Activated naive CD8-positive, alpha-beta T cell treated with anti-CD3 and anti-CD28 coated beads for 36 hours (primary cell): ENCODE results near the gene WDCP. TPM values are rescaled to one million over a fixed set of nuclear protein-coding genes. Genes with fewer than 3 reads are reported as not detected.

Experiments
- DNase-seq: peaks from one replicate; pipeline ENCODE4 v3.0.0; 2021
- H3K27ac Mint-ChIP-seq: one replicate; pipeline ENCODE4 v1.8.0; 2022; ENCODE audit warnings: mild to moderate bottlenecking, moderate library complexity, mixed read lengths
- H3K27me3 Mint-ChIP-seq: one replicate; pipeline ENCODE4 v1.8.0; 2022; ENCODE audit warnings: mild to moderate bottlenecking, mixed read lengths
- H3K36me3 Mint-ChIP-seq: one replicate; pipeline ENCODE4 v1.8.0; 2021; ENCODE audit warnings: mild to moderate bottlenecking, mixed read lengths
- H3K4me1 Mint-ChIP-seq: one replicate; pipeline ENCODE4 v1.8.0; 2021; ENCODE audit warnings: mixed read lengths
- H3K4me3 Mint-ChIP-seq: one replicate; pipeline ENCODE4 v1.8.0; 2022; ENCODE audit warnings: mild to moderate bottlenecking, moderate library complexity, mixed read lengths
- H3K9me3 Mint-ChIP-seq: one replicate; pipeline ENCODE4 v1.8.0; 2022; ENCODE audit warnings: mixed read lengths
- total RNA-seq, 2 experiments: library from RNA; stranded (reverse); gene quantifications; one replicate each; pipeline ENCODE4 v1.2.3, GENCODE V29; 2021

WDCP gene
- total RNA-seq, 2 experiments from 2014 or later, result 20.9 to 22.2 TPM

GRCh38 chr2:24076849-24077534, 29.8 kb upstream of the WDCP start:
- Mint-ChIP-seq H3K4me3 (peak overlapping the region; percentile 98), H3K4me1 (peaks cover 32% of the 10 kb centered on the region), H3K27ac (peak overlapping the region; percentile 96), H3K9me3 (no peaks in the 10 kb centered on the region), H3K27me3 (no peaks in the 10 kb centered on the region), H3K36me3 (peaks cover 19% of the 10 kb centered on the region)
- no peak for DNase-seq

GRCh38 chr2:24075915-24076848, 29.0 kb upstream of the WDCP start, which contains the start of gene SF3B6:
Gene SF3B6 (minus strand): TSS chr2:24076326. CDS start chr2:24076229, 97 bp downstream.
- Mint-ChIP-seq H3K27me3 (no peaks in the 10 kb centered on the region), H3K4me3 (peak within 1 kb of the TSS; percentile 98), H3K36me3 (peaks cover 15% of the 10 kb centered on the region), H3K9me3 (no peaks in the 10 kb centered on the region), H3K4me1 (peaks cover 39% of the 10 kb centered on the region), H3K27ac (peak within 1 kb of the TSS; percentile 96)
- DNase-seq, result peak; percentile 99

DNA sequence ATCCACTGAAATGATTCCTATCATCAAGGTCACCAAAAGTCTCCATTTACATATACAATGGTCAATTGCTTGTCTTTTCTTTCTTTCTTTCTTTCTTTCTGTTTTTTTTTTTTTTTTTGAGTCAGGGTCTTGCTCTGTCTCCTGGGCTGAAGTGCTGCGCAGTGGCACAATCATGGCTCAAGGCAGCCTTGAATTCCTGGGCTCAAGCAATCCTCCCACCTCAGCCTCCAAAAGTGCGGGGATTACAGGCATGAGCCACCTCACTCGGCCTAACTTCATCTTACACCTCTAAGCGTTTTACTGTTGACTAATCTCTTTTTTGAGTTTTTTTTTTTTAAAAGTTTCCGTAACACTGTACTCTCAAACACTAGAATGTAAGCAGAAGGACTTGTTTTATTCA, 28.1 kb upstream of the WDCP start:
- no peak for DNase-seq
- Mint-ChIP-seq H3K4me1 (peaks cover 39% of the 10 kb centered on the region), H3K27me3 (no peaks in the 10 kb centered on the region), H3K9me3 (no peaks in the 10 kb centered on the region), H3K27ac (peak overlapping the region; percentile 96), H3K4me3 (peak overlapping the region; percentile 98), H3K36me3 (peaks cover 15% of the 10 kb centered on the region)

DNA sequence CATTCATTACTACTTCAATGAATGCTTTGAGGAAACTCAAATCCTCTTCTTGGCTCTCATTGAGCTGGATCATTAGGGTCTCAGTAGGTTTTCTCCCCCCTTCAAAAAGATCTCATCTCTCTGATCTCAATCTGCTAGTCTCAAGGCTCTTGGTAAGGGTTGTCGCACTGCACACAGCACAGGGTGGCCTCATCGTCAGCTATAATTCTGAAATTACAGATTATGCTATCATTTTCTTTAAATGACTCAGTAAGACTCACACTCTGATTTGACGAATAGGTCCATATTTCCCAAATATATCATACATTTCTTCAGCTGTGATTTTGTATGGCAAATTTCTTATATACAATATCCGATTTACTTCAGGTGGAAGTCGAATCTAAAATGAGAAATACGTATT, 26.6 kb upstream of the WDCP start:
- Mint-ChIP-seq H3K4me3 (no peak overlapping the region), H3K9me3 (no peaks in the 10 kb centered on the region), H3K36me3 (peaks cover 18% of the 10 kb centered on the region), H3K27me3 (no peaks in the 10 kb centered on the region), H3K4me1 (peaks cover 39% of the 10 kb centered on the region), H3K27ac (no peak overlapping the region)
- no peak for DNase-seq

DNA sequence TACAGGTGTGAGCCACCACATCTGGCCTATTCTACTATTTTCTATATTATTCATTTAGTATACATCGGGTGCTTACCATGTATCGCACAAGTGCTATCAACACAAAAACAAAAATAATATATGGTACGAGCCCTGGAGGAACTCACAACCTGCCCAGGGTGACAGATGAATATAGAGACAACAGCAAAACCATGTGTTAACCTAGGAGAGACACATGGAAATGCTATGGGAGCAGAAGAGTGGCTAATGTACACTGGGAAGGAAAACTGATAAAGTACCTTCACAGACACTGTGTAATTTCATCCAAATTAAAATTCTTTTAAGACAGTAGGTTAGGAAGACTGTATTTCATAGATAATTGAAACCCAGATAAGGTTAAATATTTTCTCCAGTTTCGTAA, 25.1 kb upstream of the WDCP start:
- Mint-ChIP-seq H3K27ac (peak overlapping the region; percentile 54), H3K36me3 (peaks cover 24% of the 10 kb centered on the region), H3K9me3 (no peaks in the 10 kb centered on the region), H3K4me3 (no peak overlapping the region), H3K27me3 (no peaks in the 10 kb centered on the region), H3K4me1 (peaks cover 30% of the 10 kb centered on the region)
- no peak for DNase-seq

DNA sequence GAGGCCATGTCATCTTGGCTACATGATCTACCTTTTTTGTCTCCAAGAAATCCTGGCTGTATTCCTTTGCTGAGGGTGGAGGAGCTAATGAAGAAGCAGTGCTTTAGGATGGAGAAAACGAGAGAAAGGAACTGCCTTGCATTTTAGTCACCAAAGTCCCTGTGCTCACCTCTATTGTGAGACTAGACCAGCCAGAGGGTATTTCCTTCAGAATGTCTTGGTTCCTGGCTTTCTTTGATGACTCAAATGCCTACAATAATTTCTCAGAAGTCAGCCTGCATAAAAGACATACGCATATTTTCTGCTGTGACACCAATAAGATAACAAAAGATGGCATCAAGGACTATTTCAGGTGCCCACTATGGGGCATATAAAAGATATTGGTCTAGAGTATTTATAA, 18.1 kb upstream of the WDCP start:
- no peaks in the 10 kb centered on the region for H3K27me3 Mint-ChIP-seq
- no peak overlapping the region for H3K4me3 Mint-ChIP-seq
- no peak overlapping the region for H3K27ac Mint-ChIP-seq
- peaks cover 11% of the 10 kb centered on the region for H3K36me3 Mint-ChIP-seq
- DNase-seq, result no peak
- H3K9me3 Mint-ChIP-seq, result no peaks in the 10 kb centered on the region
- H3K4me1 Mint-ChIP-seq, result peaks cover 3% of the 10 kb centered on the region

DNA sequence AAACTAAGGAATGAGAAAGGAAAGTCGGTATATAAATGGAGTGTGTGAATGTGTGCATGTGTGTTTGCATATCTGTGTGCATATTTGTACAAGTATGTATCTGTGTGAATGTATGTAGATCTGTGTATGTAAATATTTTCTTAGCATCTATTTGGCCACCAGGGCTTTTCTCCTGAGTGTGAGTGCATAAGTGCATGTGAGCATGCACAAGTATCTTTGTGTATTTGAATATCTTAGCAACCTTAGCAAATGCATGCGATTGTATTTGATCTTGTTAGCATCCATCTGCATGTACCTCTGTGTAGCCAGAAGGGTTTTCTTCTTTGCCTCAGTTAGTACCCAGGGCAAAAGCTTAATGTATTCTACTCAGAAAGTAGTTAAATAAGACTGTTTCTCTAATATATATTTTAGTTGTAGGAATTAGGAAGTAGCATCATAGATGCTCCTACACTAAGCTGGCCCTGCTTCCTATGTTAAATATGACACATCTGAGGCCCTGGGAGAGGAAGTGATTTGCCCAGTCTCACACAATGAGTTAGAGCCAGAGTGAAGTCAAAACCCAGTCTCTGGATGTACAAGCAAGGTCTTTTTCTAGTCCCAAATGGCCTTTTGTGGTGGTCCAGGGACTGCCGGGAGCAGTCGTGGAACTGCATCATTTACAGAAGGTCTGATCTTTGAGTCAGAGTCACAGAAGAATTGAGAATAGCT, 11.5 kb upstream of the WDCP start:
- no peaks in the 10 kb centered on the region for H3K27me3 Mint-ChIP-seq

DNA sequence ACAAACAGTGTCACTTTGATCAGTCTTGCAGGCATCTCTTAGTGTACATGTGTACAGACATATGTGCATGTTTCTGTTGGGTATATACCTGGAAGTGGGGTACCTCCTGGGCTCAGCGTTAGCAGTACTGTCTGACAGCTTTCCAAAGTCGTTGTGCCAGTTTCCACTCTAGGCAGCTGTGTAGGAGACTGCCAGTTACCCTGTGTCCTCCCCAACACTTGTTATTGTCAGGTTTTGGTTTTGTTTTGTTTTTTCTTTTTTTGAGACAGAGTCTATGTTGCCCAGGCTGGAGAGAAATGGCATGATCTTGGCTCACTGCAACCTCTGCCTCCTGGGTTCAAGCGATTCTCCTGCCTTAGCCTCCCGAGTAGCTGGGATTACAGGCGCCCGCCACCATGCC, 8.6 kb upstream of the WDCP start:
- DNase-seq, result no peak
- Mint-ChIP-seq H3K27me3 (no peaks in the 10 kb centered on the region), H3K4me1 (no peaks in the 10 kb centered on the region), H3K9me3 (no peaks in the 10 kb centered on the region), H3K4me3 (no peak overlapping the region), H3K36me3 (no peaks in the 10 kb centered on the region), H3K27ac (no peak overlapping the region)

More for the DNA sequence above, 11.5 kb upstream of the WDCP start:
- no peak for DNase-seq
- Mint-ChIP-seq H3K4me1 (no peaks in the 10 kb centered on the region), H3K36me3 (no peaks in the 10 kb centered on the region), H3K4me3 (no peak overlapping the region), H3K27ac (no peak overlapping the region), H3K9me3 (no peaks in the 10 kb centered on the region)

GRCh38 chr2:24054366-24055010, 7.3 kb upstream of the WDCP start:
- H3K9me3 Mint-ChIP-seq, result no peaks in the 10 kb centered on the region
- DNase-seq, result no peak
- H3K27ac Mint-ChIP-seq, result no peak overlapping the region
- H3K4me1 Mint-ChIP-seq, result no peaks in the 10 kb centered on the region
- no peaks in the 10 kb centered on the region for H3K36me3 Mint-ChIP-seq
- no peaks in the 10 kb centered on the region for H3K27me3 Mint-ChIP-seq
- H3K4me3 Mint-ChIP-seq, result no peak overlapping the region

GRCh38 chr2:24052951-24053350, 5.8 kb upstream of the WDCP start:
- Mint-ChIP-seq H3K27ac (no peak overlapping the region), H3K4me3 (no peak overlapping the region), H3K27me3 (no peaks in the 10 kb centered on the region), H3K9me3 (no peaks in the 10 kb centered on the region), H3K36me3 (no peaks in the 10 kb centered on the region), H3K4me1 (peaks cover under 1% of the 10 kb centered on the region)
- no peak for DNase-seq

- Mint-ChIP-seq H3K4me3 (no peak overlapping the region), H3K27me3 (peaks cover 6% of the 10 kb centered on the region), H3K27ac (no peak overlapping the region), H3K4me1 (peaks cover 7% of the 10 kb centered on the region), H3K9me3 (no peaks in the 10 kb centered on the region), H3K36me3 (peaks cover 1% of the 10 kb centered on the region)
- no peak for DNase-seq
Measured at GRCh38 chr2:24051833-24052232, 4.6 kb upstream of the WDCP start.

DNA sequence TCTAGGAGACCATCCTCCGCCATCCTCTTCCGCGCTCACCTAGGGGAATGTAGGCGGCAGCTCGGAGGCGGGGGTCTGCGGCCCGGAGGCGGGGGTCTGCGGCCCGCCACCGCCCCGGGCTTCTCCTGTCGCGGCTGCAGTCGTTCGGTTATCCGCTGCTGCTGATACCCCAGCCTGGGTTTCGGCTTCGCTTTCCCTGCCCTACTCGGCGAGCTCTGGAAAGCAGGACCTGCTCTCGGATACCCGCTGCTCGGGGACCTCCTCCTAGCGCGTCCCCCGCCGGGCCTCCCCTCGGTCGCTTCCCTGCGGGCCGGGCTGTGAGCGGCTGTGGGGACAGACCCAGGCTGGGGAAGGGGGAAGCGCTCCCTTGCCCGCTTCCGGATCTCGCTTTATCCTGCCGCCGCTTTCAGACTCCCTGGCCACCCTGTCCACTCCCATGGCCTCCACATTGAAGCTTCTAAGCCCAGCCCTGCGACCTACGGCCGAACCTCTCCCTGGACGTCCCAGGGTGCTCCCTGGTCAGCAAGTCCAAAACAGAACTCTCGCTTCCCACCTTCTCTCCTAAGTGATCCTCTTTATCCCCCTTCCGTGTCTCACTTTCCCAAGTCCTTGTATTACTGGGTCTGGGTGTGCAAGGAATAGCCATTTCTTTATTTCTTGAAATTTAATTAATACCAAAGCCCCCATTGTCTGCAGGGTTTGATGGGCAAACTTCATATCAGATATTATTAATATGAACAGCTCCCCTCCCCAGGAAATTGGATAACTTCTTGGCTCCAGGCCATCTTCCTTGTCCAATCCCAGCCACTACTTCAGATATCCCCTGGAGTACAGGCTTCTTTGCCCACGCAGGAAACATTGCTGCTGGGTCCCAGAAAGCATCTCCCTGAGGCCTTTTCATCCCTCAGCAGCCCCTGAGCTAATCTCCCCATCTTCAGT, 3.1 kb upstream of the WDCP start:
- peak; percentile 33 for DNase-seq
- H3K4me1 Mint-ChIP-seq, result peaks cover 14% of the 10 kb centered on the region
- H3K9me3 Mint-ChIP-seq, result no peaks in the 10 kb centered on the region
- H3K4me3 Mint-ChIP-seq, result peak overlapping the region; percentile 74
- peaks cover 1% of the 10 kb centered on the region for H3K36me3 Mint-ChIP-seq
- peaks cover 6% of the 10 kb centered on the region for H3K27me3 Mint-ChIP-seq
- no peak overlapping the region for H3K27ac Mint-ChIP-seq

DNA sequence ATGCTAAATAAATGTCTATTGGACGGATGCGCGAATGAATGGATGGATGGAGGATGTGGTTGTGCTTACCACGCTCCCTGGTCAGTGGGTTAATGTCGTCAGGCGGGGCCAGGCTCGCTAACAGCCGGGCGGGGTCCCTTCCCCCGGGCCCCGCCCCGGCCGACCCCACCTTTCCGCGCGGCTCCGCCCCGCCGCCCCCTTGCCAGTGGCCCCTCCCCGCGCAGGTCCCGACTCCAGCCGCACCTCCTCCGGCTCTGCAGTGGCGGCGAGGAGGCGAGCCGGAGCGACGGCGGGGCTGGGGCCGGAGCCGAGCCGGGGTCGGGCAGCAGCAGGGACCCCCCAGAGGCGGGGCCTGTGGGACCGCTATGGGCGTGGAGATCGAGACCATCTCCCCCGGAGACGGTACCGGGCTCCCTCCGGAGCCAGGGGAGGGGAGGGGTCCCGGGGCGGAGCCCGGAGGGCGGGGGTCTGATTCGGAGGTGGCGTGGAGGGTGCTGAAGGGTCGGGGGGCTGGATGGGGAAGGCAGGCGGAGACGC, 2.4 kb upstream of the WDCP start, which contains the start of gene FKBP1B:
Gene FKBP1B (plus strand): TSS at position 257 of the 537 bp plus-strand sequence. CDS start 109 bp downstream, at position 366.
- Mint-ChIP-seq H3K36me3 (peaks cover 1% of the 10 kb centered on the region), H3K9me3 (no peaks in the 10 kb centered on the region), H3K4me1 (peaks cover 18% of the 10 kb centered on the region), H3K4me3 (peak within 1 kb of the TSS; percentile 74), H3K27me3 (peaks cover 6% of the 10 kb centered on the region), H3K27ac (no peak within 1 kb of the TSS)
- peak; percentile 80 for DNase-seq
